Naive thymus-derived CD4-positive, alpha-beta T cell (primary cell): ENCODE measurements around the gene ABCG8. TPM values are rescaled to one million over a fixed set of nuclear protein-coding genes. Genes with fewer than 3 reads are reported as not detected.
"Not testable (repeated sequence)": the region's sequence is repeated elsewhere in the genome, so short reads cannot be mapped to it uniquely, and the experiment has no call there.

ENCODE experiments used
- ATAC-seq: fragments of 150-1000 bp; cut with Tn5 transposase; 2 replicates; pipeline ENCODE4 v1.10.0; 2021; ENCODE audit warnings: mild to moderate bottlenecking, moderate library complexity
- CTCF ChIA-PET: fragments of 350-600 bp; sonication (Branson Sonifier 250); formaldehyde crosslinking; loops from one replicate; lab custom pipeline; 2021; ENCODE audit warnings: antibody characterized with exemption; lab: Charles Lee
- POLR2A ChIA-PET: fragments of 350-600 bp; sonication (Branson Sonifier 250); formaldehyde crosslinking; loops from one replicate; lab custom pipeline; 2021; ENCODE audit warnings: antibody characterized with exemption, inconsistent platforms; lab: Charles Lee
- DNase-seq, 9 donors: peaks; one replicate each; pipeline versions ENCODE4 v3.0.0 to v3.0.0-alpha.2; 2020 to 2022; ENCODE audit warnings: mixed read lengths in 1 of 9
- H3K27ac ChIP-seq: one replicate; pipeline ENCODE4 v1.7.0; 2013; ENCODE audit warnings: mild to moderate bottlenecking, low read depth, low read length, moderate library complexity
- H3K27me3 ChIP-seq, 2 donors: one replicate each; pipeline ENCODE4 v1.7.0; 2013; ENCODE audit warnings: low read length in 2 of 2, mild to moderate bottlenecking in 2 of 2, moderate library complexity in 2 of 2; ENCODE audit not compliant: control insufficient read depth in 2 of 2, insufficient read depth in 2 of 2
- H3K36me3 ChIP-seq, 3 experiments: 1 replicate in 2 of 3; 2 replicates in 1 of 3; pipeline ENCODE4 v1.7.0; 2013; ENCODE audit warnings: low read length in 3 of 3, mild to moderate bottlenecking in 3 of 3, moderate library complexity in 1 of 3; ENCODE audit not compliant: insufficient read depth in 3 of 3, control insufficient read depth in 2 of 3
- H3K4me1 ChIP-seq, 2 donors: one replicate each; pipeline ENCODE4 v1.7.0; 2013; ENCODE audit warnings: low read length in 2 of 2, mild to moderate bottlenecking in 2 of 2, moderate library complexity in 1 of 2; ENCODE audit not compliant: control insufficient read depth in 2 of 2, insufficient read depth in 2 of 2
- H3K4me3 ChIP-seq: 2 replicates; pipeline ENCODE4 v1.7.0; 2013; ENCODE audit warnings: mild to moderate bottlenecking, low read length
- H3K9me3 ChIP-seq, 3 experiments: 1 replicate in 2 of 3; 2 replicates in 1 of 3; pipeline ENCODE4 v1.7.0; 2013; ENCODE audit warnings: low read length in 3 of 3; ENCODE audit not compliant: control insufficient read depth in 2 of 3
- H3K27ac Mint-ChIP-seq, 9 donors: one replicate each; pipeline ENCODE4 v1.8.0; 2020 to 2022; ENCODE audit warnings: mixed read lengths in 9 of 9, mild to moderate bottlenecking in 8 of 9, moderate library complexity in 5 of 9, inconsistent platforms in 2 of 9
- H3K27me3 Mint-ChIP-seq, 5 donors: one replicate each; pipeline ENCODE4 v1.8.0; 2021 to 2022; ENCODE audit warnings: mixed read lengths in 5 of 5, mild to moderate bottlenecking in 1 of 5
- H3K36me3 Mint-ChIP-seq, 5 donors: one replicate each; pipeline ENCODE4 v1.8.0; 2020 to 2022; ENCODE audit warnings: mixed read lengths in 5 of 5, mild to moderate bottlenecking in 3 of 5, inconsistent platforms in 1 of 5
- H3K4me1 Mint-ChIP-seq, 7 donors: one replicate each; pipeline ENCODE4 v1.8.0; 2020 to 2022; ENCODE audit warnings: mixed read lengths in 7 of 7, mild to moderate bottlenecking in 3 of 7, inconsistent platforms in 1 of 7
- H3K4me3 Mint-ChIP-seq, 10 donors: one replicate each; pipeline ENCODE4 v1.8.0; 2020 to 2022; ENCODE audit warnings: mild to moderate bottlenecking in 10 of 10, mixed read lengths in 10 of 10, moderate library complexity in 6 of 10, inconsistent platforms in 2 of 10
- H3K9me3 Mint-ChIP-seq, 11 donors: one replicate each; pipeline ENCODE4 v1.8.0; 2020 to 2022; ENCODE audit warnings: mixed read lengths in 11 of 11, mild to moderate bottlenecking in 4 of 11, inconsistent platforms in 1 of 11, moderate library complexity in 1 of 11
- intact Hi-C, 2 donors: fragments of 100-400 bp; cut with micrococcal nuclease; formaldehyde crosslinking; loops; one replicate each; pipeline ENCODE4 v1.15.1; 2023
- polyA plus RNA-seq, 2 donors: library from polyadenylated mRNA; unstranded; fragments of 300-500 nt; fragmentation: Illumina TruSeq; gene quantifications; one replicate each; pipeline ENCODE4 v1.2.3, GENCODE V29; 2021
- total RNA-seq, 6 experiments: library from RNA in 5 of 6; stranded (reverse) in 5 of 6; gene quantifications; 1 replicate in 5 of 6; 2 replicates in 1 of 6; pipeline ENCODE4 v1.2.3 and lab custom pipeline; 2021 to 2026

The ABCG8 gene
- total and polyA plus RNA-seq, 7 experiments from 2014 or later = 0.11 TPM; not detected in 6

GRCh38 chr2:43899589-43899988, 60.8 kb downstream of the ABCG8 start:
- no peaks in the 10 kb centered on the region for H3K9me3 Mint-ChIP-seq
- Histone ChIP-seq H3K4me3 (no peak overlapping the region), H3K27me3 (no peaks in the 10 kb centered on the region), H3K9me3 (no peaks in the 10 kb centered on the region), H3K4me1 (no peaks in the 10 kb centered on the region), H3K36me3 (peaks cover 0 to 42% (median 19%) of the 10 kb centered on the region in 3 experiments), H3K27ac (no peak overlapping the region)
- no peak overlapping the region for H3K4me3 Mint-ChIP-seq
- ChIA-PET POLR2A (no interaction called here), CTCF (no interaction called here)
- intact Hi-C loops = loop anchor here in 1 of 2 donors (10.0 kb wide), 1 partner anchor 285 kb away; no protein-coding TSS in a partner anchor
- ATAC-seq (no peak), DNase-seq (no peak)
- H3K4me1 Mint-ChIP-seq = no peaks in the 10 kb centered on the region
- peaks cover 6 to 33% (median 11%) of the 10 kb centered on the region in 5 donors for H3K36me3 Mint-ChIP-seq
- no peaks in the 10 kb centered on the region for H3K27me3 Mint-ChIP-seq
- peak overlapping the region in 1 of 9 donors; percentile 7 for H3K27ac Mint-ChIP-seq

- Mint-ChIP-seq H3K9me3 (no peaks in the 10 kb centered on the region), H3K4me1 (peaks cover 0 to 3% (median 0%) of the 10 kb centered on the region in 7 donors), H3K36me3 (peaks cover 7 to 43% (median 23%) of the 10 kb centered on the region in 5 donors), H3K27ac (no peak overlapping the region), H3K27me3 (no peaks in the 10 kb centered on the region), H3K4me3 (no peak overlapping the region)
- Histone ChIP-seq H3K27me3 (no peaks in the 10 kb centered on the region), H3K27ac (no peak overlapping the region), H3K4me1 (no peaks in the 10 kb centered on the region), H3K36me3 (peaks cover 0 to 33% (median 4%) of the 10 kb centered on the region in 3 experiments), H3K9me3 (no peaks in the 10 kb centered on the region), H3K4me3 (no peak overlapping the region)
- POLR2A ChIA-PET = interaction anchor here (1.5 kb wide), 1 partner anchor 86 kb away, joined by 3 read pairs; no protein-coding TSS in a partner anchor
- CTCF ChIA-PET = interaction anchor here (0.6 kb wide), 1 partner anchor 279 kb away, joined by 4 read pairs; no protein-coding TSS in a partner anchor
- intact Hi-C loops = no loop called here
- no peak for DNase-seq
- ATAC-seq = no peak
Measured at GRCh38 chr2:43905371-43905803, 66.6 kb downstream of the ABCG8 start.

- peaks cover 7 to 40% (median 23%) of the 10 kb centered on the region in 5 donors for H3K36me3 Mint-ChIP-seq
- H3K36me3 ChIP-seq = peaks cover 0 to 31% (median 4%) of the 10 kb centered on the region in 3 experiments
- H3K27me3 ChIP-seq = no peaks in the 10 kb centered on the region
- intact Hi-C loops = no loop called here
- H3K9me3 Mint-ChIP-seq = no peaks in the 10 kb centered on the region
- H3K4me1 Mint-ChIP-seq = peaks cover 0 to 3% (median 0%) of the 10 kb centered on the region in 7 donors
- H3K4me3 Mint-ChIP-seq = no peak overlapping the region
- ChIA-PET POLR2A (interaction anchor here (1.5 kb wide), 1 partner anchor 85 kb away, joined by 3 read pairs; no protein-coding TSS in a partner anchor), CTCF (no interaction called here)
- DNase-seq = no peak
- no peaks in the 10 kb centered on the region for H3K4me1 ChIP-seq
- no peak for ATAC-seq
- no peaks in the 10 kb centered on the region for H3K27me3 Mint-ChIP-seq
- H3K4me3 ChIP-seq = no peak overlapping the region
- no peaks in the 10 kb centered on the region for H3K9me3 ChIP-seq
- H3K27ac Mint-ChIP-seq = no peak overlapping the region
- H3K27ac ChIP-seq = no peak overlapping the region
Measured at GRCh38 chr2:43905871-43906270, 67.1 kb downstream of the ABCG8 start.

GRCh38 chr2:43906448-43907109, 67.8 kb downstream of the ABCG8 start:
- no peaks in the 10 kb centered on the region for H3K4me1 ChIP-seq
- H3K27me3 ChIP-seq = no peaks in the 10 kb centered on the region
- H3K4me3 ChIP-seq = no peak overlapping the region
- no peaks in the 10 kb centered on the region for H3K9me3 Mint-ChIP-seq
- peaks cover 7 to 43% (median 28%) of the 10 kb centered on the region in 5 donors for H3K36me3 Mint-ChIP-seq
- H3K27ac Mint-ChIP-seq = peak overlapping the region in 1 of 9 donors; percentile 50
- no peaks in the 10 kb centered on the region for H3K27me3 Mint-ChIP-seq
- no peak for ATAC-seq
- ChIA-PET CTCF (interaction anchor here (0.5 kb wide), 1 partner anchor 465 kb away, joined by 3 read pairs; no protein-coding TSS in a partner anchor), POLR2A (interaction anchor here (1.5 kb wide), 1 partner anchor 85 kb away, joined by 3 read pairs; no protein-coding TSS in a partner anchor)
- H3K36me3 ChIP-seq = peaks cover 0 to 24% (median 4%) of the 10 kb centered on the region in 3 experiments
- H3K9me3 ChIP-seq = no peaks in the 10 kb centered on the region
- no peak for DNase-seq
- no peak overlapping the region for H3K4me3 Mint-ChIP-seq
- intact Hi-C loops = no loop called here
- no peak overlapping the region for H3K27ac ChIP-seq
- H3K4me1 Mint-ChIP-seq = peaks cover 0 to 3% (median 0%) of the 10 kb centered on the region in 7 donors

GRCh38 chr2:43911136-43911790, 72.5 kb downstream of the ABCG8 start:
- H3K27me3 Mint-ChIP-seq, POLR2A ChIA-PET, CTCF ChIA-PET, ATAC-seq, H3K9me3 ChIP-seq, DNase-seq, H3K9me3 Mint-ChIP-seq, H3K27ac ChIP-seq, H3K4me1 ChIP-seq, H3K4me1 Mint-ChIP-seq, H3K27ac Mint-ChIP-seq, H3K27me3 ChIP-seq, H3K4me3 ChIP-seq, intact Hi-C loops, H3K4me3 Mint-ChIP-seq: not testable (repeated sequence)
- H3K36me3 Mint-ChIP-seq = peaks cover 4 to 59% (median 38%) of the 10 kb centered on the region in 5 donors
- peaks cover 0 to 43% (median 8%) of the 10 kb centered on the region in 3 experiments for H3K36me3 ChIP-seq

GRCh38 chr2:43924463-43924862, 85.7 kb downstream of the ABCG8 start:
- H3K4me1 Mint-ChIP-seq = peaks cover 0 to 16% (median 0%) of the 10 kb centered on the region in 7 donors
- Histone ChIP-seq H3K36me3 (peaks cover 3 to 47% (median 4%) of the 10 kb centered on the region in 3 experiments), H3K27me3 (no peaks in the 10 kb centered on the region), H3K9me3 (no peaks in the 10 kb centered on the region), H3K27ac (no peak overlapping the region), H3K4me3 (no peak overlapping the region), H3K4me1 (no peaks in the 10 kb centered on the region)
- no peaks in the 10 kb centered on the region for H3K27me3 Mint-ChIP-seq
- ATAC-seq (no peak), DNase-seq (no peak)
- H3K4me3 Mint-ChIP-seq = no peak overlapping the region
- ChIA-PET POLR2A (no interaction called here), CTCF (no interaction called here)
- H3K9me3 Mint-ChIP-seq = no peaks in the 10 kb centered on the region
- intact Hi-C loops = no loop called here
- peaks cover 0 to 48% (median 16%) of the 10 kb centered on the region in 5 donors for H3K36me3 Mint-ChIP-seq
- no peak overlapping the region for H3K27ac Mint-ChIP-seq
